B cell (primary cell): ENCODE results near the gene DVL1. TPM values are rescaled to one million over a fixed set of nuclear protein-coding genes. Genes with fewer than 3 reads are reported as not detected.

ENCODE experiments used
- ATAC-seq: fragments of 200-7000 bp; cut with Tn5 transposase; one replicate; pipeline ENCODE4 v1.10.0; 2021; ENCODE audit warnings: low read depth, mild to moderate bottlenecking, moderate number of reproducible peaks, moderate library complexity
- CTCF ChIA-PET: fragments of 350-600 bp; sonication (Branson Sonifier 250); formaldehyde crosslinking; loops from one replicate; lab custom pipeline; 2021; ENCODE audit warnings: antibody characterized with exemption, inconsistent platforms; lab: Charles Lee
- POLR2A ChIA-PET: fragments of 350-600 bp; sonication (Branson Sonifier 250); formaldehyde crosslinking; loops from one replicate; lab custom pipeline; 2021; ENCODE audit warnings: antibody characterized with exemption; lab: Charles Lee
- DNase-seq: peaks from one replicate; pipeline ENCODE4 v3.0.0; 2013
- H2AFZ ChIP-seq: 2 replicates; pipeline ENCODE4 v1.6.1; 2012; ENCODE audit warnings: mild to moderate bottlenecking, low read depth, low read length; ENCODE audit not compliant: insufficient read depth, poor library complexity, severe bottlenecking
- H3K27ac ChIP-seq, 2 donors: 1 replicate in 1 of 2; 2 replicates in 1 of 2; pipeline ENCODE4 v1.5.1; 2012 to 2013; ENCODE audit warnings: low read length in 2 of 2, mild to moderate bottlenecking in 2 of 2, moderate library complexity in 1 of 2
- H3K27me3 ChIP-seq, 4 experiments: fragments of 200-600 bp in 1 of 4; sonication (generic) in 1 of 4; replicated peaks in 1 of 4; 1 replicate in 2 of 4; 2 replicates in 2 of 4; pipeline versions ENCODE4 v1.6.1 to v1.7.0; 2013 to 2016; ENCODE audit warnings: low read length in 3 of 4, mild to moderate bottlenecking in 2 of 4, mixed read lengths in 1 of 4, moderate library complexity in 1 of 4; ENCODE audit not compliant: insufficient read depth in 4 of 4, control insufficient read depth in 3 of 4; ENCODE audit errors: control extremely low read depth in 1 of 4
- H3K36me3 ChIP-seq, 2 experiments: replicated peaks in 1 of 2; 1 replicate in 1 of 2; 2 replicates in 1 of 2; pipeline versions ENCODE4 v1.6.1 to v1.7.1; 2013; ENCODE audit warnings: low read length in 1 of 2; ENCODE audit not compliant: insufficient read depth in 2 of 2, control insufficient read depth in 1 of 2; ENCODE audit errors: control extremely low read depth in 1 of 2, extremely low read depth in 1 of 2
- H3K4me1 ChIP-seq, 2 donors: fragments of 200-600 bp in 1 of 2; sonication (generic) in 1 of 2; 1 replicate in 1 of 2; 2 replicates in 1 of 2; pipeline versions ENCODE4 v1.5.1 to v1.6.1; 2013 to 2017; ENCODE audit warnings: low read length in 2 of 2; ENCODE audit not compliant: control insufficient read depth in 2 of 2, insufficient read depth in 2 of 2
- H3K4me2 ChIP-seq: replicated peaks from 2 replicates; pipeline ENCODE3; 2012; ENCODE audit warnings: mild to moderate bottlenecking, low read depth, low read length; ENCODE audit not compliant: poor library complexity, severe bottlenecking
- H3K4me3 ChIP-seq, 5 experiments: fragments of 200-600 bp in 1 of 5; sonication (generic) in 1 of 5; 1 replicate in 3 of 5; 2 replicates in 2 of 5; pipeline versions ENCODE4 v1.5.1 to v1.7.0; 2011 to 2016; ENCODE audit warnings: low read length in 4 of 5, mild to moderate bottlenecking in 4 of 5, low read depth in 2 of 5, control low read depth in 1 of 5, moderate library complexity in 1 of 5; ENCODE audit not compliant: insufficient read depth in 1 of 5; ENCODE audit errors: control extremely low read depth in 1 of 5, extremely low read depth in 1 of 5
- H3K79me2 ChIP-seq: fragments of 200-600 bp; sonication (generic); one replicate; pipeline ENCODE4 v1.6.0; 2016; ENCODE audit warnings: low read length; ENCODE audit not compliant: control insufficient read depth, insufficient read depth
- H3K9ac ChIP-seq: fragments of 200-600 bp; sonication (generic); 2 replicates; pipeline ENCODE4 v1.6.1; 2017; ENCODE audit warnings: mild to moderate bottlenecking, low read length, moderate library complexity
- H3K9me3 ChIP-seq, 3 donors: one replicate each; pipeline versions ENCODE4 v1.6.1 to v1.7.1; 2013; ENCODE audit warnings: low read length in 2 of 3; ENCODE audit not compliant: control insufficient read depth in 2 of 3, insufficient read depth in 1 of 3; ENCODE audit errors: control extremely low read depth in 1 of 3
- H4K20me1 ChIP-seq: 2 replicates; pipeline ENCODE4 v1.6.0; 2012; ENCODE audit warnings: mild to moderate bottlenecking, low read length; ENCODE audit not compliant: insufficient read depth, control insufficient read depth, poor library complexity, severe bottlenecking
- H3K27ac Mint-ChIP-seq: one replicate; pipeline ENCODE4 v1.8.0; 2021; ENCODE audit warnings: mixed read lengths
- H3K27me3 Mint-ChIP-seq: one replicate; pipeline ENCODE4 v1.8.0; 2021; ENCODE audit warnings: mixed read lengths
- H3K4me1 Mint-ChIP-seq: one replicate; pipeline ENCODE4 v1.8.0; 2021; ENCODE audit warnings: mixed read lengths
- H3K4me3 Mint-ChIP-seq: one replicate; pipeline ENCODE4 v1.8.0; 2021; ENCODE audit warnings: mixed read lengths
- H3K9me3 Mint-ChIP-seq: one replicate; pipeline ENCODE4 v1.8.0; 2022; ENCODE audit warnings: mixed read lengths; ENCODE audit not compliant: insufficient read depth
- EZH2 ChIP-seq: IDR thresholded peaks from 2 replicates; pipeline ENCODE4 v1.6.1; 2012; ENCODE audit warnings: borderline replicate concordance, low read depth, mild to moderate bottlenecking, moderate library complexity, low read length; ENCODE audit not compliant: insufficient read depth, poor library complexity, severe bottlenecking
- WGBS: methylation state at CpG from one replicate; pipeline ENCODE4 v1.1.5; 2013; ENCODE audit warnings: missing lambda C conversion rate; ENCODE audit not compliant: insufficient coverage; 5-methylcytosine and 5-hydroxymethylcytosine counted together
- intact Hi-C: fragments of 100-400 bp; cut with micrococcal nuclease; formaldehyde crosslinking; loops from one replicate; pipeline ENCODE4 v1.10.0; 2022
- polyA plus RNA-seq: library from polyadenylated mRNA; depleted of rRNA; stranded (reverse); fragments of >200 nt; gene quantifications from 2 replicates; pipeline ENCODE4 v1.2.3, GENCODE V29; 2012
- total RNA-seq, 2 donors: library from RNA; stranded (reverse); fragments of 120-200 nt in 1 of 2; gene quantifications; 1 replicate in 1 of 2; 2 replicates in 1 of 2; pipeline versions ENCODE4 v1.2.3 to v1.2.4, GENCODE V29; 2013 to 2022
- TF ChIP-seq, protein P1 (sequence below): fragments of 200-600 bp; IDR thresholded peaks from one replicate; pipeline ENCODE4 v1.8.0; 2022; ENCODE audit warnings: antibody characterized with exemption, mild to moderate bottlenecking

The DVL1 gene
- total and polyA plus RNA-seq, 2 donors (not counting 1 experiment from before 2014, with no cell fraction given) = 46.1 to 53.5 TPM

DNA sequence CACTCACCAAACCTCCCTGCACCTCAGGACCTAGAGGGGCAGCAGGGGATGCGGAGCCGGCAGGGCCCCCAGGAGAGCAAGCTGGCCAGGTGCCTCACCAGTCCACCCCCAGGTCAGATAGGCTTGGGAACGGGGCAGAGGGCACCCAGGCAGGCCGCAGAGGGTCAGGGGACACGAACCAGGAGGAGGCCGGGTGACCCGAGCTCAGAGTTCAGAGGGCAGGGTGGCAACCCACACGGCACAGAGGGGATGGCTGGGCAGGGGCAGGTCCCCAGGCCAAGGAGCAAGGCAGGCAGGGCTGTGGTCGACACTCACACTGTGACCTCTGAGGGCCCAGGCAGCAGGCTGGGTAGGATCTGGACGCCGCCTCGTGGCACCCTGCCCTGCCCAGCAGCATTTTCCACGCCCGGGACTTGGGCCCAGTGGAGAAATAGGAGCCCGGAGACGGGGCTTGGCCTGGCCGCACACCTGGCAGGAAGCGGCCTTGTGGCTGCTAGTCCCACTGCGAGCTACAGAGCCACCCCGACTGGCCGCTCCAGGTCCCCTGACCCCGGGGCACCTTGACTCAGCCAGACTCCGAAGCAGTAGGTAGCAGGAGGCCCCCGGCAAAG, 5.3 kb downstream of the DVL1 start:
- peaks cover 34% of the 10 kb centered on the region for H3K79me2 ChIP-seq
- Mint-ChIP-seq H3K4me3 (no peak overlapping the region), H3K4me1 (peaks cover 15% of the 10 kb centered on the region), H3K9me3 (no peaks in the 10 kb centered on the region), H3K27me3 (no peaks in the 10 kb centered on the region), H3K27ac (no peak overlapping the region)
- H3K4me1 ChIP-seq = peaks cover 6 to 13% of the 10 kb centered on the region in 2 donors
- ChIA-PET POLR2A (no interaction called here), CTCF (interaction anchor here (0.6 kb wide), 1 partner anchor 338 kb away, joined by 4 read pairs; no protein-coding TSS in a partner anchor)
- 93% methylated on average over 24 of the region's 24 CpGs for WGBS
- H3K4me2 ChIP-seq = no peak overlapping the region
- ATAC-seq (no peak), DNase-seq (no peak)
- H3K27me3 ChIP-seq = no peaks in the 10 kb centered on the region
- intact Hi-C loops = no loop called here
- H3K27ac ChIP-seq = no peak overlapping the region
- no peak overlapping the region for H2AFZ ChIP-seq
- peaks cover 0 to 7% (median 0%) of the 10 kb centered on the region in 3 donors for H3K9me3 ChIP-seq
- H3K4me3 ChIP-seq = no peak overlapping the region
- TF ChIP-seq EZH2 = no peak
- TF ChIP-seq, protein P1, sequence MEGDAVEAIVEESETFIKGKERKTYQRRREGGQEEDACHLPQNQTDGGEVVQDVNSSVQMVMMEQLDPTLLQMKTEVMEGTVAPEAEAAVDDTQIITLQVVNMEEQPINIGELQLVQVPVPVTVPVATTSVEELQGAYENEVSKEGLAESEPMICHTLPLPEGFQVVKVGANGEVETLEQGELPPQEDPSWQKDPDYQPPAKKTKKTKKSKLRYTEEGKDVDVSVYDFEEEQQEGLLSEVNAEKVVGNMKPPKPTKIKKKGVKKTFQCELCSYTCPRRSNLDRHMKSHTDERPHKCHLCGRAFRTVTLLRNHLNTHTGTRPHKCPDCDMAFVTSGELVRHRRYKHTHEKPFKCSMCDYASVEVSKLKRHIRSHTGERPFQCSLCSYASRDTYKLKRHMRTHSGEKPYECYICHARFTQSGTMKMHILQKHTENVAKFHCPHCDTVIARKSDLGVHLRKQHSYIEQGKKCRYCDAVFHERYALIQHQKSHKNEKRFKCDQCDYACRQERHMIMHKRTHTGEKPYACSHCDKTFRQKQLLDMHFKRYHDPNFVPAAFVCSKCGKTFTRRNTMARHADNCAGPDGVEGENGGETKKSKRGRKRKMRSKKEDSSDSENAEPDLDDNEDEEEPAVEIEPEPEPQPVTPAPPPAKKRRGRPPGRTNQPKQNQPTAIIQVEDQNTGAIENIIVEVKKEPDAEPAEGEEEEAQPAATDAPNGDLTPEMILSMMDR = no peak
- peaks cover 41% of the 10 kb centered on the region for H4K20me1 ChIP-seq
- peaks cover 0 to 5% of the 10 kb centered on the region in 2 experiments for H3K36me3 ChIP-seq
- H3K9ac ChIP-seq = no peak overlapping the region

DNA sequence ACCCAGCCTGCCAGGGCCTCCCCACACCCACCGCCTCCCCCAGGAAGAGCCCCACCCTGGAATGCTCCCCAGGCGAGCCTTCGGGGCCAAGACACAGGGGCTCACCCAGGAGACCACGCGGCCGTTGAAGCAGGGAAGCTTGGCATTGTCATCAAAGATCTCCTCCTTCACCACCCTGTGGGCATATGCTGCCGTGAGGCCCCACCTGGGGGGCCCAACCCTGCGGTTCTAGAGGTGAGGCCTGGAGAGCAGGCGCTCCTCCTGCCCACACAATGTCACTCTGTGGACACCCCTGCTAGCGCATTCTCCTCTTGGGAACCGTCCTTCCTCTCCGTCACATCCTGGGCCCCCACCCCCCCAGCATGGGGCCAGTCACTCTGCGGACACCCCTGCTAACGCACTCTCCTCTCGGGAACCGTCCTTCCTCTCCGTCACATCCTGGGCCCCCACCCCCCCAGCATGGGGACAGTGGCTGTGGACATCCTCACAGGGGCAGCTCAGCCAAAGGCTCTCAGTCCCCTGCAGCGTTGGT, 6.6 kb downstream of the DVL1 start:
- H3K4me3 Mint-ChIP-seq = no peak overlapping the region
- H3K79me2 ChIP-seq = peaks cover 25% of the 10 kb centered on the region

More for the DNA sequence above, 6.6 kb downstream of the DVL1 start:
- WGBS = 87% methylated on average over 12 of the region's 18 CpGs
- peaks cover 41% of the 10 kb centered on the region for H4K20me1 ChIP-seq
- peaks cover 9% of the 10 kb centered on the region for H3K4me1 Mint-ChIP-seq
- H3K4me1 ChIP-seq = peaks cover 0 to 5% of the 10 kb centered on the region in 2 donors
- peaks cover 0 to 7% (median 0%) of the 10 kb centered on the region in 3 donors for H3K9me3 ChIP-seq
- H3K4me3 ChIP-seq = no peak overlapping the region
- TF ChIP-seq EZH2 = no peak
- TF ChIP-seq, protein P1 = no peak
- intact Hi-C loops = no loop called here
- DNase-seq = no peak
- ChIA-PET POLR2A (no interaction called here), CTCF (no interaction called here)
- no peak overlapping the region for H3K27ac Mint-ChIP-seq
- no peak overlapping the region for H3K9ac ChIP-seq
- H3K4me2 ChIP-seq = no peak overlapping the region
- H3K9me3 Mint-ChIP-seq = no peaks in the 10 kb centered on the region
- H2AFZ ChIP-seq = no peak overlapping the region
- H3K27me3 Mint-ChIP-seq = no peaks in the 10 kb centered on the region
- H3K27ac ChIP-seq = no peak overlapping the region
- ATAC-seq = no peak
- H3K36me3 ChIP-seq = peaks cover 0 to 12% of the 10 kb centered on the region in 2 experiments
- no peaks in the 10 kb centered on the region for H3K27me3 ChIP-seq
